ENCODE measurements around the gene DLX3.

Gene DLX3

GRCh38 chr17:49962599-49963308 lies 32.3 kb downstream of the DLX3 start:
- H3K4me1 ChIP-seq (ENCODE audit: control insufficient read depth in 2 of 2, insufficient read depth in 1 of 2, low read depth in 1 of 2, low read length in 2 of 2) = peaks cover 6 to 19% of the 10 kb centered on the region in 2 donors
- no peak overlapping the region for H3K4me2 ChIP-seq (ENCODE audit: insufficient read depth, low read length, poor library complexity, severe bottlenecking)
- no peak overlapping the region for H2BK15ac ChIP-seq (ENCODE audit: low read length)
- no peak overlapping the region for H3K4ac ChIP-seq (ENCODE audit: low read length)
- H2BK5ac ChIP-seq (ENCODE audit: low read length) = no peak overlapping the region
- peaks cover 35 to 72% (median 57%) of the 10 kb centered on the region in 3 experiments for H3K27me3 ChIP-seq (ENCODE audit: control insufficient read depth in 3 of 3, insufficient read depth in 3 of 3, low read depth in 1 of 3, low read length in 3 of 3)
- H3K14ac ChIP-seq (ENCODE audit: low read length) = no peak overlapping the region
- no peak overlapping the region for H2AK5ac ChIP-seq (ENCODE audit: low read depth, low read length)
- H3K36me3 ChIP-seq (replicated peaks in 1 of 2; ENCODE audit: control insufficient read depth in 2 of 2, insufficient read depth in 2 of 2, low read length in 2 of 2) = no peaks in the 10 kb centered on the region
- no peak overlapping the region for H2BK12ac ChIP-seq (ENCODE audit: low read length)
- H2BK120ac ChIP-seq (ENCODE audit: low read depth, low read length) = no peak overlapping the region
- no peak overlapping the region for H3K9ac ChIP-seq (ENCODE audit: low read depth, low read length, poor library complexity)
- H4K91ac ChIP-seq (ENCODE audit: low read depth, low read length, poor library complexity) = no peak overlapping the region
- no peak overlapping the region for H4K8ac ChIP-seq (ENCODE audit: low read depth, low read length)
- WGBS, 2 donors (ENCODE audit: extremely low coverage in 2 of 2, insufficient read length in 2 of 2, insufficient replicate concordance in 1 of 2) = no CpG with 5 or more reads among the region's 11 CpGs
- peak overlapping the region; percentile 25 for H3K18ac ChIP-seq (ENCODE audit: low read length)
- H3K4me3 ChIP-seq (ENCODE audit: low read length in 2 of 2) = no peak overlapping the region
- H3K79me1 ChIP-seq (ENCODE audit: low read depth, low read length) = no peaks in the 10 kb centered on the region
- H3K23ac ChIP-seq (ENCODE audit: low read depth, low read length, poor library complexity) = no peak overlapping the region
- peaks cover 0 to 3% of the 10 kb centered on the region in 2 donors for H3K9me3 ChIP-seq (replicated peaks in 1 of 2; ENCODE audit: control insufficient read depth in 2 of 2, insufficient read depth in 1 of 2, low read depth in 1 of 2, low read length in 2 of 2)
- H3K27ac ChIP-seq (replicated peaks; ENCODE audit: low read length) = no peak overlapping the region
- no peak for DNase-seq (ENCODE audit: low spot score)
- H2AFZ ChIP-seq (ENCODE audit: low read length) = no peak overlapping the region

- Histone ChIP-seq H3K27ac (replicated peaks; ENCODE audit: low read length) (no peak overlapping the region), H4K91ac (ENCODE audit: low read depth, low read length, poor library complexity) (no peak overlapping the region)
These were observed 35.7 kb downstream of the DLX3 start for GRCh38 chr17:49959183-49959935.

DNA sequence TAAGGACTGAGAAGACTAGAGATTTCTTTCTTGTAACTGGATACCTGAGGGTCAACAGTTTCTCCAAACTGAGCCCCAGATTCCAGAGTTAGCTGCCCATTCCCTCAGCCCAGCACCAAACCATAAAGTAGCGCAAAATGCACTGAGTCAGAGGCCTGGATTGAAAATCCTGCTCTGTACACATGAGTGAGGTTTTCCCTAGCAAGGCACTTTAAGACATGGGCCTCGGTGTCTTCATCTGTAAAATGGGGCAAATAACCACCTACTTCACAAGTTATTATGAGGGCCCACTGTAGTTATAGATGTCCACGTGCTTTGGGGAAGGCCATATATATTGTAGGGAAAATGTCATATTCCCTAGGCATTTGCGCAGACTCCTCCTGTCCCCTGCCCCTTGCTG lies 36.3 kb downstream of the DLX3 start:
- H4K8ac ChIP-seq (ENCODE audit: low read depth, low read length) = no peak overlapping the region
- no peak overlapping the region for H2BK120ac ChIP-seq (ENCODE audit: low read depth, low read length)
- no CpG with 5 or more reads among the region's 4 CpGs for WGBS, 2 donors (ENCODE audit: extremely low coverage in 2 of 2, insufficient read length in 2 of 2, insufficient replicate concordance in 1 of 2)
- no peak overlapping the region for H4K91ac ChIP-seq (ENCODE audit: low read depth, low read length, poor library complexity)
- H3K4ac ChIP-seq (ENCODE audit: low read length) = no peak overlapping the region
- no peak for DNase-seq (ENCODE audit: low spot score)
- H3K18ac ChIP-seq (ENCODE audit: low read length) = no peak overlapping the region
- no peak overlapping the region for H3K4me3 ChIP-seq (ENCODE audit: low read length in 2 of 2)
- no peak overlapping the region for H3K4me2 ChIP-seq (ENCODE audit: insufficient read depth, low read length, poor library complexity, severe bottlenecking)
- peaks cover 3 to 11% of the 10 kb centered on the region in 2 donors for H3K4me1 ChIP-seq (ENCODE audit: control insufficient read depth in 2 of 2, insufficient read depth in 1 of 2, low read depth in 1 of 2, low read length in 2 of 2)
- peaks cover 3 to 49% (median 17%) of the 10 kb centered on the region in 3 experiments for H3K27me3 ChIP-seq (ENCODE audit: control insufficient read depth in 3 of 3, insufficient read depth in 3 of 3, low read depth in 1 of 3, low read length in 3 of 3)
- no peaks in the 10 kb centered on the region for H3K79me1 ChIP-seq (ENCODE audit: low read depth, low read length)
- no peak overlapping the region for H2AFZ ChIP-seq (ENCODE audit: low read length)
- H3K9me3 ChIP-seq (replicated peaks in 1 of 2; ENCODE audit: control insufficient read depth in 2 of 2, insufficient read depth in 1 of 2, low read depth in 1 of 2, low read length in 2 of 2) = peaks cover 0 to 2% of the 10 kb centered on the region in 2 donors
- H3K36me3 ChIP-seq (replicated peaks in 1 of 2; ENCODE audit: control insufficient read depth in 2 of 2, insufficient read depth in 2 of 2, low read length in 2 of 2) = no peaks in the 10 kb centered on the region
- no peak overlapping the region for H2BK12ac ChIP-seq (ENCODE audit: low read length)
- no peak overlapping the region for H3K27ac ChIP-seq (replicated peaks; ENCODE audit: low read length)
- no peak overlapping the region for H2AK5ac ChIP-seq (ENCODE audit: low read depth, low read length)
- H2BK5ac ChIP-seq (ENCODE audit: low read length) = no peak overlapping the region
- H3K9ac ChIP-seq (ENCODE audit: low read depth, low read length, poor library complexity) = no peak overlapping the region
- no peak overlapping the region for H3K23ac ChIP-seq (ENCODE audit: low read depth, low read length, poor library complexity)
- H3K14ac ChIP-seq (ENCODE audit: low read length) = no peak overlapping the region
- H2BK15ac ChIP-seq (ENCODE audit: low read length) = no peak overlapping the region

More at GRCh38 chr17:49959183-49959935, 35.7 kb downstream of the DLX3 start:
- peaks cover 6 to 54% (median 24%) of the 10 kb centered on the region in 3 experiments for H3K27me3 ChIP-seq (ENCODE audit: control insufficient read depth in 3 of 3, insufficient read depth in 3 of 3, low read depth in 1 of 3, low read length in 3 of 3)
- H2BK120ac ChIP-seq (ENCODE audit: low read depth, low read length) = no peak overlapping the region
- no peak overlapping the region for H3K4me2 ChIP-seq (ENCODE audit: insufficient read depth, low read length, poor library complexity, severe bottlenecking)
- no peak for DNase-seq (ENCODE audit: low spot score)
- peak overlapping the region; percentile 46 for H2AK5ac ChIP-seq (ENCODE audit: low read depth, low read length)
- H2AFZ ChIP-seq (ENCODE audit: low read length) = no peak overlapping the region
- H3K9ac ChIP-seq (ENCODE audit: low read depth, low read length, poor library complexity) = no peak overlapping the region
- H4K8ac ChIP-seq (ENCODE audit: low read depth, low read length) = no peak overlapping the region
- H3K9me3 ChIP-seq (replicated peaks in 1 of 2; ENCODE audit: control insufficient read depth in 2 of 2, insufficient read depth in 1 of 2, low read depth in 1 of 2, low read length in 2 of 2) = peaks cover 0 to 3% of the 10 kb centered on the region in 2 donors
- no peak overlapping the region for H3K14ac ChIP-seq (ENCODE audit: low read length)
- no peaks in the 10 kb centered on the region for H3K36me3 ChIP-seq (replicated peaks in 1 of 2; ENCODE audit: control insufficient read depth in 2 of 2, insufficient read depth in 2 of 2, low read length in 2 of 2)
- H3K4ac ChIP-seq (ENCODE audit: low read length) = no peak overlapping the region
- H2BK15ac ChIP-seq (ENCODE audit: low read length) = peak overlapping the region; percentile 75
- no peak overlapping the region for H2BK5ac ChIP-seq (ENCODE audit: low read length)
- no peaks in the 10 kb centered on the region for H3K79me1 ChIP-seq (ENCODE audit: low read depth, low read length)
- WGBS, 2 donors (ENCODE audit: extremely low coverage in 2 of 2, insufficient read length in 2 of 2, insufficient replicate concordance in 1 of 2) = no CpG with 5 or more reads among the region's 8 CpGs
- no peak overlapping the region for H2BK12ac ChIP-seq (ENCODE audit: low read length)
- no peak overlapping the region for H3K23ac ChIP-seq (ENCODE audit: low read depth, low read length, poor library complexity)
- peaks cover 3 to 13% of the 10 kb centered on the region in 2 donors for H3K4me1 ChIP-seq (ENCODE audit: control insufficient read depth in 2 of 2, insufficient read depth in 1 of 2, low read depth in 1 of 2, low read length in 2 of 2)
- H3K18ac ChIP-seq (ENCODE audit: low read length) = peak overlapping the region; percentile 44
- no peak overlapping the region for H3K4me3 ChIP-seq (ENCODE audit: low read length in 2 of 2)

DNA sequence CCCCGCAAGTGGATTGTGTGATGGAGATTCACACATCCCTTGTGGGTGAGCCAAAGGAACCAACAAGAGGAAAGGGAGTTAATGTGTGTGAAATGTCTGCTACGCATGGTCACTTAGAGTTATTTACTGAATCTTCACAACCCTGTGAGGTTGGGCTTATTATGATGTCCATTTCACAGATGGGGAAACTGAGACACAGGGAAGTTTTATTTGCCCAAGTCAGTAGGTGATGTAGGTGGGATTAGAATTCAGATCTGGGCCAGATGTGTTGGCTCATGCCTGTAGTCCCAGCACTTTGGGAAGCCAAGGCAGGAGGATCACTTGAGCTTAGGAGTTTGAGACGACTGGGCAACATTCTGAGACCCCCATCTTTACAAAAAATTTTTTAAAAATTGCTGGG lies 37.7 kb downstream of the DLX3 start:
- Histone ChIP-seq H3K27me3 (ENCODE audit: control insufficient read depth in 3 of 3, insufficient read depth in 3 of 3, low read depth in 1 of 3, low read length in 3 of 3) (peaks cover 0 to 48% (median 3%) of the 10 kb centered on the region in 3 experiments), H3K36me3 (replicated peaks in 1 of 2; ENCODE audit: control insufficient read depth in 2 of 2, insufficient read depth in 2 of 2, low read length in 2 of 2) (no peaks in the 10 kb centered on the region), H2AFZ (ENCODE audit: low read length) (no peak overlapping the region), H2AK5ac (ENCODE audit: low read depth, low read length) (no peak overlapping the region), H3K9me3 (replicated peaks in 1 of 2; ENCODE audit: control insufficient read depth in 2 of 2, insufficient read depth in 1 of 2, low read depth in 1 of 2, low read length in 2 of 2) (no peaks in the 10 kb centered on the region), H3K79me1 (ENCODE audit: low read depth, low read length) (no peaks in the 10 kb centered on the region), H3K23ac (ENCODE audit: low read depth, low read length, poor library complexity) (no peak overlapping the region), H3K4me2 (ENCODE audit: insufficient read depth, low read length, poor library complexity, severe bottlenecking) (no peak overlapping the region), H2BK120ac (ENCODE audit: low read depth, low read length) (no peak overlapping the region), H3K4me1 (ENCODE audit: control insufficient read depth in 2 of 2, insufficient read depth in 1 of 2, low read depth in 1 of 2, low read length in 2 of 2) (no peaks in the 10 kb centered on the region), H3K27ac (replicated peaks; ENCODE audit: low read length) (no peak overlapping the region), H2BK12ac (ENCODE audit: low read length) (no peak overlapping the region), H3K18ac (ENCODE audit: low read length) (no peak overlapping the region), H4K8ac (ENCODE audit: low read depth, low read length) (no peak overlapping the region), H2BK5ac (ENCODE audit: low read length) (no peak overlapping the region), H3K14ac (ENCODE audit: low read length) (no peak overlapping the region), H3K4me3 (ENCODE audit: low read length in 2 of 2) (no peak overlapping the region), H2BK15ac (ENCODE audit: low read length) (no peak overlapping the region), H4K91ac (ENCODE audit: low read depth, low read length, poor library complexity) (no peak overlapping the region), H3K9ac (ENCODE audit: low read depth, low read length, poor library complexity) (no peak overlapping the region), H3K4ac (ENCODE audit: low read length) (no peak overlapping the region)
- no CpG with 5 or more reads among the region's 3 CpGs for WGBS, 2 donors (ENCODE audit: extremely low coverage in 2 of 2, insufficient read length in 2 of 2, insufficient replicate concordance in 1 of 2)
- DNase-seq (ENCODE audit: low spot score) = no peak
